GM12874 (cell line): Measurements from ENCODE around the gene ADAMTS2.

Source experiments
- CTCF ChIP-seq: IDR thresholded peaks from 2 replicates; pipeline ENCODE4 v1.5.1; 2011; ENCODE audit warnings: low read depth, mild to moderate bottlenecking, control low read depth, low read length, moderate library complexity; ENCODE audit not compliant: insufficient read depth

Gene ADAMTS2

GRCh38 chr5:179184521-179185050 lies 160.7 kb downstream of the ADAMTS2 start:
- TF ChIP-seq CTCF = no peak

- TF ChIP-seq CTCF = no peak
These were observed 161.8 kb downstream of the ADAMTS2 start for GRCh38 chr5:179183481-179183880.

- no peak for TF ChIP-seq CTCF
These were observed 162.7 kb downstream of the ADAMTS2 start for GRCh38 chr5:179182601-179183000.

GRCh38 chr5:179181988-179182387 lies 163.3 kb downstream of the ADAMTS2 start:
- TF ChIP-seq CTCF = no peak

GRCh38 chr5:179180921-179181645 lies 164.2 kb downstream of the ADAMTS2 start:
- TF ChIP-seq CTCF = no peak

- TF ChIP-seq CTCF = no peak
These were observed 165.1 kb downstream of the ADAMTS2 start for GRCh38 chr5:179180061-179180610.

GRCh38 chr5:179177711-179178575 lies 167.3 kb downstream of the ADAMTS2 start:
- TF ChIP-seq CTCF = no peak
